Erythroblast (primary cell): ENCODE results near the gene MCTP1.

Experiments used
- GATA1 ChIP-seq: IDR thresholded peaks from 2 replicates; pipeline ENCODE4 v1.6.1; 2011; ENCODE audit warnings: low read depth, mild to moderate bottlenecking, control low read depth, low read length, moderate library complexity
- POLR2A ChIP-seq: IDR thresholded peaks from 2 replicates; pipeline ENCODE4 v1.6.1; 2011; ENCODE audit warnings: mild to moderate bottlenecking, low read length

- no peak for TF ChIP-seq POLR2A
- no peak for TF ChIP-seq GATA1
Observed at GRCh38 chr5:94928891-94929290, 356.0 kb downstream of the MCTP1 start.
